GM18909 (cell line): ENCODE results near the gene COPS2.

Source experiments
- ATAC-seq: cut with Tn5 transposase; IDR thresholded peaks from one replicate; pipeline ENCODE4 v1.9.1; 2021; ENCODE audit warnings: mild to moderate bottlenecking; ENCODE audit not compliant: unreplicated experiment, poor library complexity

The COPS2 gene

DNA sequence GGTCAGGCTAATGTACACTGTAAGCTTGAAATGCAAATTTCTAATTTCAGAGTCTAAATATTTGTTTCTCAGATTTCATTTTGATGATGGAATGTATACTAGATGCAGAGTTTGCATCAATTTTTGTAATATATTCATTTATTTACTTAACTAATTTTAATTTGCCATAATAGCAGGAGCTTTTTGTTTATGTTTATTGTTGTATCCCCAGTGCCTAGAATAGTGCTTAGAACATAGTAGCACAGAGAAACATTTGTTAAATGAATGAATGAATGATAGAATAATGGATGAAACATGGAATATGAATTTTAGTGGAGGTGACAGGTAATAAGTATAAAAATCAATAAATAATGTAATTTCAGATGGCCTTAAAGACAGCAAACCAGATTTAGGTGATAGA is 9.5 kb upstream of the COPS2 start:
- ATAC-seq = no peak

DNA sequence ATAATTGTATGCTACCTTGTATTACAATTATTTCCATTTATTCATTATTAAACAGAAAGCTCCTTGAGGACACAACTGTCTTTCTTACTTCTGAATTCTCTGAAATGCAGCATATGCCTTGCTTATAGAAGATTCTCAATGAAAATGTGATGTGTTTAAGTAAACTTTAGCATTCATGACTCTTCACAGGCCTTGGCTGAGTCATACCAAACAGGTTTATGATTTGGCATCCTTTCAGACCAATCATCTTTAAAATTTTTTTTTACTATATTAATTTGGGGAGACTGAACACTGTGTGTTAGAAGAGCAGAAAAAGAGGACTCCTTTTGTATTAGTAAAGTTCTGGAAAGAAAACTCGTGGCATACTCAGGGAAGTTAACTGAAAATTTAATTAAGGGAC is 8.3 kb upstream of the COPS2 start:
- no peak for ATAC-seq

- ATAC-seq = no peak
These were observed 632 bp upstream of the COPS2 start for GRCh38 chr15:49155834-49156627.

DNA sequence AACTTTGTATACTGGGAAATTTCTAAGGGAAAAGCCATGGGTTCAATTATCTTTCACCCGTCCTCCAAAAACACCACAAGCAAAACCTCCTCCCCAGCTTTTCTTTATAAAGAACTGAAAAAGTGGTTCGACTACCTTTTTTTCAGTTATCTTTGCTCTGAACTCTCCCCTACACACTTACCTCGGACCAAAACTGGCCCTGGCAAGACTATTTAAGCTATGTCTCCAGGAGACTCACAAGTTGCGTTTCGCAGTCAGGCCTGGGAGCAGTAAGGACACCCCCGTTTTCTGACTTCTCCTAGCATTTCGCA is 645 bp downstream of the COPS2 start:
- no peak for ATAC-seq

DNA sequence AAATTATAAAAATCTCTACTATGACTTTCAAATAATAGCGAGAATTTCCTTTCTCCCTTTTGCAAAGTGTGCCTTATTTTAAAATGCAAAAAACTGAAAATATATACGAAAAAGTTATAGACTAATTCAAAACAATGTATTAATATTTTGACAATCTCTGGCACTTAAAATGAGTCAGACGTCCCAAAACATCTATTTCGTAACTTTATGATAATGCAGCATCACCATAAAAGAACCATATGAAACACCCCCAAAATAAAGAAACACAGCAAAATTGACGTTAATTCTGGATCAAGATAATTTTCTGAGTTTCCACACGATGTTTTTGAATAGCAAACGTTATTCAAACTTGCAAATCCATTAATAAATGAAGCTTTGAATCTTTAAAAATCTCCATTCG is 1.0 kb downstream of the COPS2 start:
- ATAC-seq = no peak

DNA sequence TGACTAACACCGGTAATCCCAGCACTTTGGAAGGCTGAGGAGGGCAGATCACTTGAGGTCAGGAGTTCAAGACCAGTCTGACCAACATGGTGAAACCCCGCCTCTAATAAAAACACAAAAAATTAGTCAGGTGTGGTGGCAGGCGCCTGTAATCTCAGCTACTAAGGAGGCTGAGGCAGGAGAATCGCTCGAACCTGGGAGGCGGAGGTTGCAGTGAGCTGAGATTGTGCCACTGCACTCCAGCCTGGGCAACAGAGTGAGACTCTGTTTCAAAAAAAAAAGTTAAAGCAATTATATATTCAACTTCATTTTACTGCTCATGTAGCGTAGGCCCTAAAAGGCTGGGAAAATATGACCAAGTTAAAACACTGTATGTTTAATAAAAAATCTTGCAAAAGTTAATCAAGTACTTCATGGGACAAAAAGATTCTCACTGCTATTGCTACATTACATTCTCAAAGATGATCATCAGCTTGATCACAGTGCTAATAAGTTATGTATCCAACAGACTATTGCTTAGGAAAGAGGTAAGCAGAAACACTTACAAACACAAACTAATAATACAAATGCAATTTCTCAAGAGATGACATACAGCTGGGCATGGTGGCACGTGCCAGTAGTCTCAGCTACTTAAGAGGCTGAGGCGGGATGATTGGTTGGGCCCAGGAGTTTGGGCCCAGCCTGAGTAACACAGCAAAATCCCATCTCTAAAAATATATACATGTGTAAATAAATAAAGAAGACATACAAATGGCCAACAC is 2.7 kb downstream of the COPS2 start:
- ATAC-seq = no peak

DNA sequence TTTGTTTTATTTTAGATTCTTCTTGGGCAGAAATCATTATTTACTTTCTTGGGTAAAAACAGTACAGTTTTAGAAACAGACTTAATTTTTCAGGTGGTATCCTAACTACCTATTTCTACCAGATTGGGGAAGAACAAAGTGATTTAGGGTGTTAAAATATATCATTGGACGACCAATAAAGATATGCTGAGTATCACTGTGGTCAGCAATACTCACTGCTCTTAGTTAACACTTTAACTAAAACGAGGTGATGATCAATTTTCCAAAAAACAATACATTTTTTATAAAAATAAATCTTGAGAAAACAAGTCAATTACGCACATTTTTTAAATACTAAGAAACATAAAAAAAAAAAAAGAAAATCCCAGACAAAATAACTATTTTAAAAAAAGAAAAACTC is 3.6 kb downstream of the COPS2 start:
- no peak for ATAC-seq

DNA sequence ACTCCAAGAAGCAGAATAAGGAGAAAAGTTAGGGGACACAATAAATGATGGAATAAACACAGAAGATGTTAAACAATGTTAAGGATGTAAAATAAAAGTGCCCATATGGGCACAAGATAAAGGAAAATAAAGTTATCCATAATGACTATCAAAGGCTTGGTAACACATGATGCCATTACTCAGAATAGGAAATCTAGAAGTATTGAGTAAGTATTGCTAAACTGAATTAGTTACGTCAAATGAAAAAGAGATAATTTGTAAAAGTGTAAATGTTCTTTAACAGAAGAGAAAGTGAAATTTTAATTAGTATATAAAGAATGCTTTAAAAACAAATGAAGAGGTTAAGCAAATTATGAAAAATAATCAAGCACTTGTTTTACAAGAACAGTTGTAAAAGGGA is 6.7 kb downstream of the COPS2 start:
- no peak for ATAC-seq

- ATAC-seq = no peak
These were observed 7.1 kb downstream of the COPS2 start for GRCh38 chr15:49148298-49148697.

GRCh38 chr15:49145651-49146609 is 9.5 kb downstream of the COPS2 start:
- no peak for ATAC-seq

- ATAC-seq = no peak
These were observed 17.5 kb downstream of the COPS2 start for GRCh38 chr15:49137861-49138260.

GRCh38 chr15:49135911-49136310 is 19.5 kb downstream of the COPS2 start:
- ATAC-seq = no peak

GRCh38 chr15:49135342-49135857 is 20.0 kb downstream of the COPS2 start:
- peak; percentile 75 for ATAC-seq

DNA sequence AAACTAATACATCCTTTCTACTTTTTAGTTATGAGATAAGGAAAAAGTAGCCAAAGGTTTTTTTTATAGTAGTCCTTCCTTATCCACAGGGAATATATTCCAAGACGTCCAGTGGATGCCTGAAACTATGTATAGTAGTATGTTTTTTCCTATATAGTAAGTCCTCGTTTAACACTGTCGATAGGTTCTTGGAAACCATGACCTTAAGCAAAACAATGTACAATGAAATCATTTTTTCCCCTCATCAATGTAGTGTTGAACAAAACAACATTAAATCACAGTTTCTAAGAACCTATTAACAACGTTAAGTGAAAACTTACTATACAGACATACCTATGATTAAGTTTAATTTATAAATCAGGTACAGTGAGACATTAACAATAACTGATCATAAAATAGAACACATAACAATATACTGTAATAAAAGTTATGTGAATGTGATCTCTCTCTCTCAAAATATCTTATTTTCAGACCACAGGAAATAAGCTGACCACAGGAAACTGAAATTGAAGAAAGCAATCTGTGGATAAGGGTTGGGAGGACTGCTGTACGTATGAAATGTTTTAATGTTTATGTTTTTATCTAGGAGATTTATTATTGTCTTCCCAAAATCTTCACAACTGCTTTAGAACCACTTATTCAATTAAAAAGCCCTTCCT is 20.6 kb downstream of the COPS2 start:
- ATAC-seq = peak; percentile 42

DNA sequence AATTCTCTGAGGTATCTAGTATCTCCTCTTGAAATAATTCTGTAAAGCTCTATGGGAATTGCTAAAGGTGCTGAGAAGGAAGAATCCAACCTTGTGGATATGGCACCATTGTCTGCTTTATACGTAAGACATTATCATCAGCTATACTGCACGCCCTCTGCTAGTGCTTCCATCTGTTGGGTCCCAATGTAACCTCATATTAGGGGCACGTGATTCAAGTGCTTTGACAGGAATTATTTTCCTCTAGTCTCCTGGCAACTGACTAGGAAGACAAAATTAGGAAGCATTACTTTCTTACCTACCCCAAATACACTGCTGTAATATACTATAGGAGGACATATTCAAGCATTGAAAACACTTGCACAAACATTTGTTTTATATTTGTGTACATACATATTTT is 24.0 kb downstream of the COPS2 start:
- ATAC-seq = no peak

DNA sequence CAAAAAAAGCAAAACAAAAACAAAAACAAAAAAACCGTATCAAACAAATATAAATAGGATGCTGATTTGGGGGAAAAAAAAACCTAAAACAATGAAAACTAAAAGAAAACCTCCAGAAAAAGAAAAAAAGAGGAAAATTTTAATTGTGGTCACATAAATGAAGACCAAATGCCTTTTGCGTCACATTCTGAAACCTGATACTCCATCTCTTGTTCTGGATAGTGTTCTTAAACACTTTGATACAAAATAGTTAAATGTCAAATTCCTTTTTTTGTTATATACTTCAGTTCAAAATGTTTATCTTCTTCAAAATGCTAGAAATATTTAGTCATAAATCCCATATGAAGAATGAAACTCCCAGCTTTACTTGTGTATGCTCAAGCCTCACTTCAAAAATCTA is 31.0 kb downstream of the COPS2 start:
- ATAC-seq = no peak

DNA sequence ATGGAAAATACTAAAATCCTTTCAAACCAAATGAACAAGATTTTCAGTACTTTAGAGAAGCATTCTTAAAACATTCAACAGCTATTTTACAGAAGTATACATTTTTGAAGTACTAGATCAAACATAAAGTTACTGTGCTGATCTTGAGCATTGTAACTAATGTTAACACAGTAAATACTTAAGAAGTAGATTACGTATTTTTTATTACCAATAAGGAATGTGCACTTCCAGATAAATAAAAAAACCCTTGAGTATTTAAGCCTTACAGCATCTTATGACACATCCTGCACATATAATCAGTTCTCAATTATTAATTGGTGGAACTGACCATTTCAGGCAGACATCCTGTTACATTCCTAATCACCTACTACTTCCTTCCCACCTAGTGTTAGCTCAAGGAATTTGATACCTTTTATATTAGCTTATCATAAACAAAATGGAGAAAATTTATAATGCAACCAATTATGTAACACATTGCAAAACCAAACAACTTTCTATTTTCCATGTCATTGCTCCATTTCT is 32.8 kb downstream of the COPS2 start:
- no peak for ATAC-seq

- no peak for ATAC-seq
These were observed 33.5 kb downstream of the COPS2 start for GRCh38 chr15:49121901-49122300.

- no peak for ATAC-seq
These were observed 34.6 kb downstream of the COPS2 start for GRCh38 chr15:49120832-49121231.
